GM12874 (cell line): Measurements from ENCODE around the gene IL22.

Experiments used
- CTCF ChIP-seq: IDR thresholded peaks from 2 replicates; pipeline ENCODE4 v1.5.1; 2011; ENCODE audit warnings: low read depth, mild to moderate bottlenecking, control low read depth, low read length, moderate library complexity; ENCODE audit not compliant: insufficient read depth

The IL22 gene

GRCh38 chr12:68231229-68231628, 22.2 kb downstream of the IL22 start:
- no peak for TF ChIP-seq CTCF

- TF ChIP-seq CTCF, result no peak
Observed at GRCh38 chr12:68229956-68230355, 23.4 kb downstream of the IL22 start.

GRCh38 chr12:68227356-68227755, 26.0 kb downstream of the IL22 start:
- no peak for TF ChIP-seq CTCF

- TF ChIP-seq CTCF, result no peak
Observed at GRCh38 chr12:68225576-68226476, 27.6 kb downstream of the IL22 start, which contains the start of gene IL26. Gene IL26 (minus strand): TSS chr12:68225810. CDS start chr12:68225756, 54 bp downstream.

GRCh38 chr12:68224613-68225285, 28.7 kb downstream of the IL22 start:
- TF ChIP-seq CTCF, result no peak

GRCh38 chr12:68223067-68223747, 30.2 kb downstream of the IL22 start:
- TF ChIP-seq CTCF, result peak; percentile 82

- TF ChIP-seq CTCF, result no peak
Observed at GRCh38 chr12:68222326-68222725, 31.1 kb downstream of the IL22 start.
